ENCODE data around the gene IFNW1.
"Not testable (repeated sequence)": the region's sequence is repeated elsewhere in the genome, so short reads cannot be mapped to it uniquely, and the experiment has no call there.

Gene IFNW1

GRCh38 chr9:21141427-21141882, at the start of gene IFNW1:
Gene IFNW1, minus strand, starts transcription at chr9:21141832. Its CDS starts 262 bp downstream, at chr9:21141570.
- H3K9me3 ChIP-seq (ENCODE audit: control insufficient read depth, insufficient read depth, low read length), result no peaks in the 10 kb centered on the region
- H3K4me1 ChIP-seq (ENCODE audit: insufficient read depth, low read length), result no peaks in the 10 kb centered on the region
- H3K9ac ChIP-seq (ENCODE audit: low read depth, low read length), result no peak within 1 kb of the TSS
- H3K36me3 ChIP-seq (ENCODE audit: insufficient read depth, low read length), result no peaks in the 10 kb centered on the region

DNA sequence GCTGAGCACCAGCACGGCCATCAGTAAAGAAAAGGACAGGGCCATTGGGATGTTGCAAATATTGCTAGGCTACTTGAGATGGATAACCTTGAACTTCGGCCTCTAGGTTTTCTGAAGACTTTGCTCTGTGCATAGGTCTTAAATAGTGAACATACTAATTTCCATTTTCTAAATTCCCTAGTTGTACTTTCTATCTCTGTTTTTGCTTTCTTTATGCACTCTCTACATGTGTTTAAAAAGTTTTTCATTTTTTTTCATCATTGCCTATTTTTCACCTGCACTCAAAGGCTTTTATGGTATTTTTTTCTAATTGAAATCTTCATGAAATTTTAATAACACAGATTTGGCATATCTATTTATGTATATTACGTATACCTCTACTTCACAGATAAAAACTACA, 45.9 kb upstream of the IFNW1 start, which contains the start of gene IFNA4:
Gene IFNA4 (minus strand): TSS at position 101 of the 400 bp plus-strand sequence. CDS start 56 bp downstream, at position 45.
- not testable (repeated sequence) for H3K9me3 ChIP-seq (ENCODE audit: control insufficient read depth, insufficient read depth, low read length); H3K4me1 ChIP-seq (ENCODE audit: insufficient read depth, low read length); H3K36me3 ChIP-seq (ENCODE audit: insufficient read depth, low read length); H3K9ac ChIP-seq (ENCODE audit: low read depth, low read length)

DNA sequence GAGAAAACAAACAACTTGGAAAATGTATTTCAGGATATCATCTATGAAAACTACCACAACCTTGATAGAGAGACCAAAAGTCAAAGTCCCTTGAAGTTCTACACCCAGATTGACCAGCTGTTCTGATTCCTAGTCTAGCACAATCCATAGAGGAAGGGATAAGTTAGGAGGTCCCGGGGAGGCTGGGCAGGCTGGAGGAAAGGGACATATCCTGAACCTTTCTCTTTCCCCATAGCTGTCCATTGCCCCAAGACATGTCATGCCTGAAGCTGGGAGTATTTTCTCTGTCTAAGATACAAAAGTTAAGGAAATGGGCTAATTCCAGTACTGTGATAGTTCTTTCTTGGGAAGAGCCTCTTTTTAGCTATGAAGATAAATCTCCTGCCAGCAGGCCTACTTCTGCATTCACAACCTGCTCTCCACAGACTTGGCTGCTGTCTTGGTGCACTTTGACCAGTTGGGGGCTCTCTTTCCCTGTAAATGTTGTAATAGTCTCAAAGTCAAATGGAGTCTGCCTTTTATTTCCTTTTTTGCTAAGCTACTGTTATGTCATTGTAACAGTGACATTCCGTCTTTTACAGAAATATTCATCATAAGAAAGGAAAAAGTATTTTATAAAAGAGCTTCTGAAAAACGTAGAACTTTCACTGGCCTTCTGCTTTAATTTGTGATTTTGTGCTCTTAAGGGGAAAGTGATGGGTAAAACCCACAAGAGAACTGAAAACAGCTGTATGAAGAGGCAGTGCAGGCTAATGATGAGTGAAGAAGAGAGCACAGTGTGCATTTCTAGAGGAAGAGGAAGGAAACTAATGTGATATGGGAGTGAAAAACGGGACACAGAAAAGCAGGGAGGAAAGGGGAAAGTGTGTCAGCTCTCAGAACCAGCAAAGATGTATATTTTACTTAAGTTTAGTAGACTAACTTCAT, 41.4 kb upstream of the IFNW1 start:
- not testable (repeated sequence) for H3K9ac ChIP-seq (ENCODE audit: low read depth, low read length); H3K9me3 ChIP-seq (ENCODE audit: control insufficient read depth, insufficient read depth, low read length); H3K36me3 ChIP-seq (ENCODE audit: insufficient read depth, low read length); H3K4me1 ChIP-seq (ENCODE audit: insufficient read depth, low read length)

- H3K9ac ChIP-seq (ENCODE audit: low read depth, low read length), result no peak overlapping the region
- H3K4me1 ChIP-seq (ENCODE audit: insufficient read depth, low read length), result no peaks in the 10 kb centered on the region
- no peaks in the 10 kb centered on the region for H3K36me3 ChIP-seq (ENCODE audit: insufficient read depth, low read length)
- H3K9me3 ChIP-seq (ENCODE audit: control insufficient read depth, insufficient read depth, low read length), result no peaks in the 10 kb centered on the region
Measured at GRCh38 chr9:21174671-21175070, 33.0 kb upstream of the IFNW1 start.

- Histone ChIP-seq H3K9ac (ENCODE audit: low read depth, low read length) (no peak overlapping the region), H3K36me3 (ENCODE audit: insufficient read depth, low read length) (no peaks in the 10 kb centered on the region), H3K9me3 (ENCODE audit: control insufficient read depth, insufficient read depth, low read length) (no peaks in the 10 kb centered on the region), H3K4me1 (ENCODE audit: insufficient read depth, low read length) (no peaks in the 10 kb centered on the region)
Measured at GRCh38 chr9:21172156-21172555, 30.5 kb upstream of the IFNW1 start.

GRCh38 chr9:21171351-21171750, 29.7 kb upstream of the IFNW1 start:
- H3K9me3 ChIP-seq (ENCODE audit: control insufficient read depth, insufficient read depth, low read length), result no peaks in the 10 kb centered on the region
- no peak overlapping the region for H3K9ac ChIP-seq (ENCODE audit: low read depth, low read length)
- H3K36me3 ChIP-seq (ENCODE audit: insufficient read depth, low read length), result no peaks in the 10 kb centered on the region
- no peaks in the 10 kb centered on the region for H3K4me1 ChIP-seq (ENCODE audit: insufficient read depth, low read length)

DNA sequence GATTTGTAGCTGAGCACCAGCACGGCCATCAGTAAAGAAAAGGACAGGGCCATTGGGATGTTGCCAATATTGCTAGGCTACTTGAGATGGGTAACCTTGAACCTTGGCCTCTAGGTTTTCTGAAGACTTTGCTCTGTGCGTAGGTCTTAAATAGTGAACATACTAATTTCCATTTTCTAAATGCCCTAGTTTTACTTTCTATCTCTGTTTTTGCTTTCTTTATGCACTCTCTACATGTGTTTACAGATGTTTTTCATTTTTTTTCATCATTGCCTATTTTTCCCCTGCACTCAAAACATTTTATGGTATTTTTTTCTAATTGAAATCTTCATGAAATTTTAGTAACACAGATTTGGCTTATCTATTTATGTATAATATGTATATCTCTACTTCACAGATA, 24.9 kb upstream of the IFNW1 start, which contains the start of gene IFNA21:
Gene IFNA21 (minus strand): TSS at position 101 of the 400 bp plus-strand sequence. CDS start 48 bp downstream, at position 53.
- H3K4me1 ChIP-seq (ENCODE audit: insufficient read depth, low read length); H3K9me3 ChIP-seq (ENCODE audit: control insufficient read depth, insufficient read depth, low read length); H3K9ac ChIP-seq (ENCODE audit: low read depth, low read length); H3K36me3 ChIP-seq (ENCODE audit: insufficient read depth, low read length): not testable (repeated sequence)

- no peaks in the 10 kb centered on the region for H3K4me1 ChIP-seq (ENCODE audit: insufficient read depth, low read length)
- no peak overlapping the region for H3K9ac ChIP-seq (ENCODE audit: low read depth, low read length)
- no peaks in the 10 kb centered on the region for H3K36me3 ChIP-seq (ENCODE audit: insufficient read depth, low read length)
- H3K9me3 ChIP-seq (ENCODE audit: control insufficient read depth, insufficient read depth, low read length), result no peaks in the 10 kb centered on the region
Measured at GRCh38 chr9:21165516-21165915, 23.9 kb upstream of the IFNW1 start.

- H3K4me1 ChIP-seq (ENCODE audit: insufficient read depth, low read length), result no peaks in the 10 kb centered on the region
- H3K9ac ChIP-seq (ENCODE audit: low read depth, low read length), result no peak overlapping the region
- H3K9me3 ChIP-seq (ENCODE audit: control insufficient read depth, insufficient read depth, low read length), result no peaks in the 10 kb centered on the region
- H3K36me3 ChIP-seq (ENCODE audit: insufficient read depth, low read length), result no peaks in the 10 kb centered on the region
Measured at GRCh38 chr9:21160178-21160577, 18.5 kb upstream of the IFNW1 start.

- Histone ChIP-seq H3K9me3 (ENCODE audit: control insufficient read depth, insufficient read depth, low read length) (no peaks in the 10 kb centered on the region), H3K9ac (ENCODE audit: low read depth, low read length) (no peak overlapping the region), H3K4me1 (ENCODE audit: insufficient read depth, low read length) (peaks cover 2% of the 10 kb centered on the region; the same call in 1 of the 2 replicates), H3K36me3 (ENCODE audit: insufficient read depth, low read length) (no peaks in the 10 kb centered on the region)
Measured at GRCh38 chr9:21155501-21155900, 13.9 kb upstream of the IFNW1 start.

DNA sequence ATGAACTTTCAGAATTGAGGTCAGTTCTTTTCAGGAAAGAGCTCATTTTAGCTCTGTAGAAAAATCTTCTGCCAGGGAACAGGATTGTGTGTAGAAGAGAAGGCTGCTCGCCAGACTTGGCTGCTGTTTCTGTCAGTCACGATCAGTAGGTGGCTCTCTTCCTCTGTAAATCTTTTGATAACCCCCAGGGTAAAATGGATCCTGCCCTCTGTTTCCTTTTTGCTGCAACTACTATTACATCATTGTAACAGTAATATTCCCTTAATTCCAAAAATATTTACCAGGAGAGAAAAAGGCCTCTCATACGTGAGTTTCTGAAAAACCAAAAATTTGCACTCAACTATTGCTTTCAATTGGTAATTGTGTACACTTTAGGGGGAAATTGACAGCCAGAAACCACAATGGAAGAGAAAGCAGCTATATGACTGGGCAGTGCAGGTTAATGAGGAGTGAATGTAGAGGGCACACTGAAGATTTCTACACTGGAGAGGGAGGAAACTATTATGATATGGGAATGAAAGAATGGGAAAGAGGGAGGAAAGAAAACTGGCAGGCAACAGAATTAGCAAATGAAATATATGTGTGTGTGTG, 12.5 kb upstream of the IFNW1 start:
- H3K36me3 ChIP-seq (ENCODE audit: insufficient read depth, low read length), result no peaks in the 10 kb centered on the region
- no peaks in the 10 kb centered on the region for H3K9me3 ChIP-seq (ENCODE audit: control insufficient read depth, insufficient read depth, low read length)
- peak overlapping the region; percentile 11; the same call in 1 of the 2 replicates for H3K9ac ChIP-seq (ENCODE audit: low read depth, low read length)
- H3K4me1 ChIP-seq (ENCODE audit: insufficient read depth, low read length), result peaks cover 2% of the 10 kb centered on the region; the same call in 1 of the 2 replicates

GRCh38 chr9:21153336-21154017, 11.8 kb upstream of the IFNW1 start:
- Histone ChIP-seq H3K4me1 (ENCODE audit: insufficient read depth, low read length) (peaks cover 2% of the 10 kb centered on the region; the same call in 1 of the 2 replicates), H3K9ac (ENCODE audit: low read depth, low read length) (peak overlapping the region; percentile 11; the same call in 1 of the 2 replicates)

GRCh38 chr9:21144603-21145002, 3.0 kb upstream of the IFNW1 start:
- no peak overlapping the region for H3K9ac ChIP-seq (ENCODE audit: low read depth, low read length)
- H3K36me3 ChIP-seq (ENCODE audit: insufficient read depth, low read length), result no peaks in the 10 kb centered on the region
- H3K9me3 ChIP-seq (ENCODE audit: control insufficient read depth, insufficient read depth, low read length), result no peaks in the 10 kb centered on the region; the same call in 1 of the 2 replicates
- H3K4me1 ChIP-seq (ENCODE audit: insufficient read depth, low read length), result no peaks in the 10 kb centered on the region

More at GRCh38 chr9:21153336-21154017, 11.8 kb upstream of the IFNW1 start:
- Histone ChIP-seq H3K36me3 (ENCODE audit: insufficient read depth, low read length) (no peaks in the 10 kb centered on the region), H3K9me3 (ENCODE audit: control insufficient read depth, insufficient read depth, low read length) (no peaks in the 10 kb centered on the region; the same call in 1 of the 2 replicates)

- Histone ChIP-seq H3K36me3 (ENCODE audit: insufficient read depth, low read length) (no peaks in the 10 kb centered on the region), H3K4me1 (ENCODE audit: insufficient read depth, low read length) (no peaks in the 10 kb centered on the region), H3K9ac (ENCODE audit: low read depth, low read length) (no peak overlapping the region), H3K9me3 (ENCODE audit: control insufficient read depth, insufficient read depth, low read length) (no peaks in the 10 kb centered on the region)
Measured at GRCh38 chr9:21137020-21137419, 4.6 kb downstream of the IFNW1 start.
